Activated naive CD4-positive, alpha-beta T cell treated with anti-CD3 and anti-CD28 coated beads, Interleukin-2, amount 50 U/mL, for 72 hours (primary cell): ENCODE results near the gene SLC38A5. TPM values are rescaled to one million over a fixed set of nuclear protein-coding genes. Genes with fewer than 3 reads are reported as not detected.

Experiments
- ATAC-seq, 2 donors: fragments of 150-1000 bp; cut with Tn5 transposase; 2 replicates each; pipeline ENCODE4 v1.10.0; 2021; ENCODE audit warnings: mild to moderate bottlenecking in 2 of 2, moderate library complexity in 2 of 2
- DNase-seq, 2 donors: peaks; one replicate each; pipeline ENCODE4 v3.0.0; 2021 to 2022; ENCODE audit warnings: low spot score in 2 of 2
- H3K27ac Mint-ChIP-seq, 2 donors: one replicate each; pipeline ENCODE4 v1.8.0; 2022; ENCODE audit warnings: mild to moderate bottlenecking in 2 of 2, mixed read lengths in 2 of 2
- H3K36me3 Mint-ChIP-seq, 2 donors: one replicate each; pipeline ENCODE4 v1.8.0; 2022; ENCODE audit warnings: mixed read lengths in 2 of 2
- H3K9me3 Mint-ChIP-seq, 2 donors: one replicate each; pipeline ENCODE4 v1.8.0; 2022; ENCODE audit warnings: mixed read lengths in 2 of 2
- total RNA-seq, 2 donors: library from RNA; stranded (reverse); gene quantifications; one replicate each; pipeline ENCODE4 v1.2.3, GENCODE V29; 2022

Gene SLC38A5
- total RNA-seq, 2 donors from 2014 or later, result 46.3 to 94.5 TPM

GRCh38 chrX:48475774-48476577 is 5.9 kb upstream of the SLC38A5 start, which contains the start of gene FTSJ1:
TSS of gene FTSJ1 (plus strand) at chrX:48476199. CDS start at chrX:48478048, 1,849 bp downstream.
- ATAC-seq (peak; percentile 91 to 97), DNase-seq (peak; percentile 69 to 79)
- peaks cover 26% of the 10 kb centered on the region in 2 donors for H3K36me3 Mint-ChIP-seq
- no peaks in the 10 kb centered on the region for H3K9me3 Mint-ChIP-seq
- H3K27ac Mint-ChIP-seq, result peak within 1 kb of the TSS; percentile 98 to 99

- peaks cover 26% of the 10 kb centered on the region in 2 donors for H3K36me3 Mint-ChIP-seq
- H3K9me3 Mint-ChIP-seq, result no peaks in the 10 kb centered on the region
- ATAC-seq, result no peak
- peak overlapping the region; percentile 98 to 99 for H3K27ac Mint-ChIP-seq
- no peak for DNase-seq
Observed at GRCh38 chrX:48475296-48475695, 5.2 kb upstream of the SLC38A5 start.

GRCh38 chrX:48474581-48474980 is 4.5 kb upstream of the SLC38A5 start:
- H3K36me3 Mint-ChIP-seq, result peaks cover 26% of the 10 kb centered on the region in 2 donors
- DNase-seq (no peak), ATAC-seq (no peak)
- peak overlapping the region in 1 of 2 donors; percentile 98 for H3K27ac Mint-ChIP-seq
- no peaks in the 10 kb centered on the region for H3K9me3 Mint-ChIP-seq

- no peak for DNase-seq
- ATAC-seq, result no peak
- Mint-ChIP-seq H3K27ac (no peak overlapping the region), H3K9me3 (no peaks in the 10 kb centered on the region), H3K36me3 (peaks cover 26 to 29% of the 10 kb centered on the region in 2 donors)
Observed at GRCh38 chrX:48474127-48474526, 4.1 kb upstream of the SLC38A5 start.

- DNase-seq (no peak), ATAC-seq (no peak)
- Mint-ChIP-seq H3K9me3 (no peaks in the 10 kb centered on the region), H3K27ac (no peak overlapping the region), H3K36me3 (peaks cover 23 to 32% of the 10 kb centered on the region in 2 donors)
Observed at GRCh38 chrX:48473704-48473990, 3.6 kb upstream of the SLC38A5 start.

GRCh38 chrX:48472851-48473703 is 3.0 kb upstream of the SLC38A5 start:
- no peaks in the 10 kb centered on the region for H3K9me3 Mint-ChIP-seq
- no peak overlapping the region for H3K27ac Mint-ChIP-seq
- no peak for DNase-seq
- peaks cover 18 to 38% of the 10 kb centered on the region in 2 donors for H3K36me3 Mint-ChIP-seq
- ATAC-seq, result no peak

GRCh38 chrX:48472225-48472624 is 2.2 kb upstream of the SLC38A5 start:
- H3K36me3 Mint-ChIP-seq, result peaks cover 20 to 34% of the 10 kb centered on the region in 2 donors
- no peak for ATAC-seq
- H3K27ac Mint-ChIP-seq, result no peak overlapping the region
- no peak for DNase-seq
- no peaks in the 10 kb centered on the region for H3K9me3 Mint-ChIP-seq

- ATAC-seq (no peak), DNase-seq (no peak)
- H3K9me3 Mint-ChIP-seq, result no peaks in the 10 kb centered on the region
- H3K27ac Mint-ChIP-seq, result no peak overlapping the region
- H3K36me3 Mint-ChIP-seq, result peaks cover 20 to 33% of the 10 kb centered on the region in 2 donors
Observed at GRCh38 chrX:48471504-48471903, 1.4 kb upstream of the SLC38A5 start.

- Mint-ChIP-seq H3K36me3 (peaks cover 18 to 26% of the 10 kb centered on the region in 2 donors), H3K9me3 (no peaks in the 10 kb centered on the region), H3K27ac (no peak overlapping the region)
- DNase-seq, result no peak
- ATAC-seq, result no peak
Observed at GRCh38 chrX:48470833-48471118, 716 bp upstream of the SLC38A5 start.

GRCh38 chrX:48468693-48469691 is 1.1 kb downstream of the SLC38A5 start:
- ATAC-seq, result peak; percentile 54 to 60
- H3K36me3 Mint-ChIP-seq, result peaks cover 33 to 36% of the 10 kb centered on the region in 2 donors
- H3K9me3 Mint-ChIP-seq, result no peaks in the 10 kb centered on the region
- H3K27ac Mint-ChIP-seq, result peak overlapping the region; percentile 97 to 98
- peak in 1 of 2 donors; percentile 26 for DNase-seq

GRCh38 chrX:48468247-48468671 is 1.8 kb downstream of the SLC38A5 start:
- ATAC-seq (peak; percentile 55 to 66), DNase-seq (no peak)
- peak overlapping the region; percentile 97 to 98 for H3K27ac Mint-ChIP-seq

GRCh38 chrX:48467281-48467761 is 2.7 kb downstream of the SLC38A5 start:
- no peaks in the 10 kb centered on the region for H3K9me3 Mint-ChIP-seq
- peaks cover 37 to 44% of the 10 kb centered on the region in 2 donors for H3K36me3 Mint-ChIP-seq
- DNase-seq (no peak), ATAC-seq (no peak)
- peak overlapping the region in 1 of 2 donors; percentile 98 for H3K27ac Mint-ChIP-seq

More at GRCh38 chrX:48468247-48468671, 1.8 kb downstream of the SLC38A5 start:
- H3K36me3 Mint-ChIP-seq, result peaks cover 33 to 39% of the 10 kb centered on the region in 2 donors
- H3K9me3 Mint-ChIP-seq, result no peaks in the 10 kb centered on the region

- ATAC-seq, result no peak
- peaks cover 37 to 44% of the 10 kb centered on the region in 2 donors for H3K36me3 Mint-ChIP-seq
- DNase-seq, result peak in 1 of 2 donors; percentile 47
- peak overlapping the region; percentile 94 to 98 for H3K27ac Mint-ChIP-seq
- no peaks in the 10 kb centered on the region for H3K9me3 Mint-ChIP-seq
Observed at GRCh38 chrX:48466696-48467095, 3.4 kb downstream of the SLC38A5 start.

- DNase-seq (no peak), ATAC-seq (no peak)
- no peaks in the 10 kb centered on the region for H3K9me3 Mint-ChIP-seq
- peaks cover 41 to 45% of the 10 kb centered on the region in 2 donors for H3K36me3 Mint-ChIP-seq
- H3K27ac Mint-ChIP-seq, result peak overlapping the region in 1 of 2 donors; percentile 54
Observed at GRCh38 chrX:48465336-48465933, 4.6 kb downstream of the SLC38A5 start.

GRCh38 chrX:48461830-48462229 is 8.2 kb downstream of the SLC38A5 start:
- no peak for DNase-seq
- Mint-ChIP-seq H3K9me3 (no peaks in the 10 kb centered on the region), H3K36me3 (peaks cover 29 to 41% of the 10 kb centered on the region in 2 donors), H3K27ac (peak overlapping the region; percentile 22 to 67)
- ATAC-seq, result peak; percentile 61 to 81

- Mint-ChIP-seq H3K27ac (peak overlapping the region in 1 of 2 donors; percentile 84), H3K36me3 (peaks cover 25 to 33% of the 10 kb centered on the region in 2 donors), H3K9me3 (no peaks in the 10 kb centered on the region)
- ATAC-seq (no peak), DNase-seq (no peak)
Observed at GRCh38 chrX:48460606-48461005, 9.5 kb downstream of the SLC38A5 start.
